ENCODE measurements around the gene RFX8.

The RFX8 gene

DNA sequence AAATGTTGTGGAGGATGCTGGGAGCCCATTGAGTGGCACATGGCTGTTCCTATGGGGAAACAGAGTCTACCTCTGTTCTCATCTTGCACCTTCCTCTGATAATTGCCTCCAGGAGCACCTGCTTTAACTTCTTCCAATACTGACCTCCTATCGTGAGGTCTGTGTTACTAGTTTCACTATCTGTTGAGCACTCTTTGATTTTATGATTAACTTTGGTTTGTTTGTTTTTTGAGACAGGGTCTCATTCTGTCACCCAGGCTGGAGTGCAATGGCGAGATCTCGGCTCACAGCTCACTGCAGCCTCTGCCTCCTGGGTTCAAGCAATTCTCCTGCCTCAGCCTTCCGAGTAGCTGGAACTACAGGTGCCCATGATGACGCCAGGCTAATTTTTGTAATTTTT lies 12.1 kb upstream of the RFX8 start:
- no peaks in the 10 kb centered on the region for H3K4me1 ChIP-seq (ENCODE audit: low read length)
- no peaks in the 10 kb centered on the region for H3K27me3 ChIP-seq (replicated peaks; ENCODE audit: insufficient read depth, low read length)
- no peak for DNase-seq
- H3K36me3 ChIP-seq (replicated peaks; ENCODE audit: insufficient read depth, low read length), result no peaks in the 10 kb centered on the region
- no peaks in the 10 kb centered on the region for H4K20me1 ChIP-seq (ENCODE audit: insufficient read depth, low read length)
- H2AFZ ChIP-seq (ENCODE audit: low read length), result no peak overlapping the region
- no peak overlapping the region for H3K4me2 ChIP-seq (ENCODE audit: low read depth, low read length)
- no peak overlapping the region for H3K4me3 ChIP-seq (ENCODE audit: low read length)
- no peaks in the 10 kb centered on the region for H3K79me2 ChIP-seq (ENCODE audit: low read length)
- no peaks in the 10 kb centered on the region for H3K9me2 ChIP-seq (replicated peaks; ENCODE audit: insufficient read depth, low read length)
- H3F3A ChIP-seq (ENCODE audit: insufficient read depth, low read length), result no peaks in the 10 kb centered on the region
- H3K9ac ChIP-seq (ENCODE audit: low read length), result no peak overlapping the region
- no peaks in the 10 kb centered on the region for H3K9me3 ChIP-seq (replicated peaks; ENCODE audit: insufficient read depth, low read length)
- no peak overlapping the region for H3K27ac ChIP-seq (ENCODE audit: low read length)
- TF ChIP-seq EZH2phosphoT487 (IDR thresholded peaks at IDR 0.05; ENCODE audit: low read length) (no peak), EZH2 (optimal IDR thresholded peaks at IDR 0.05; ENCODE audit: low read depth, low read length) (no peak)
- TF ChIP-seq, protein P1, sequence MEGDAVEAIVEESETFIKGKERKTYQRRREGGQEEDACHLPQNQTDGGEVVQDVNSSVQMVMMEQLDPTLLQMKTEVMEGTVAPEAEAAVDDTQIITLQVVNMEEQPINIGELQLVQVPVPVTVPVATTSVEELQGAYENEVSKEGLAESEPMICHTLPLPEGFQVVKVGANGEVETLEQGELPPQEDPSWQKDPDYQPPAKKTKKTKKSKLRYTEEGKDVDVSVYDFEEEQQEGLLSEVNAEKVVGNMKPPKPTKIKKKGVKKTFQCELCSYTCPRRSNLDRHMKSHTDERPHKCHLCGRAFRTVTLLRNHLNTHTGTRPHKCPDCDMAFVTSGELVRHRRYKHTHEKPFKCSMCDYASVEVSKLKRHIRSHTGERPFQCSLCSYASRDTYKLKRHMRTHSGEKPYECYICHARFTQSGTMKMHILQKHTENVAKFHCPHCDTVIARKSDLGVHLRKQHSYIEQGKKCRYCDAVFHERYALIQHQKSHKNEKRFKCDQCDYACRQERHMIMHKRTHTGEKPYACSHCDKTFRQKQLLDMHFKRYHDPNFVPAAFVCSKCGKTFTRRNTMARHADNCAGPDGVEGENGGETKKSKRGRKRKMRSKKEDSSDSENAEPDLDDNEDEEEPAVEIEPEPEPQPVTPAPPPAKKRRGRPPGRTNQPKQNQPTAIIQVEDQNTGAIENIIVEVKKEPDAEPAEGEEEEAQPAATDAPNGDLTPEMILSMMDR (IDR thresholded peaks at IDR 0.05; ENCODE audit: low read length), result no peak

DNA sequence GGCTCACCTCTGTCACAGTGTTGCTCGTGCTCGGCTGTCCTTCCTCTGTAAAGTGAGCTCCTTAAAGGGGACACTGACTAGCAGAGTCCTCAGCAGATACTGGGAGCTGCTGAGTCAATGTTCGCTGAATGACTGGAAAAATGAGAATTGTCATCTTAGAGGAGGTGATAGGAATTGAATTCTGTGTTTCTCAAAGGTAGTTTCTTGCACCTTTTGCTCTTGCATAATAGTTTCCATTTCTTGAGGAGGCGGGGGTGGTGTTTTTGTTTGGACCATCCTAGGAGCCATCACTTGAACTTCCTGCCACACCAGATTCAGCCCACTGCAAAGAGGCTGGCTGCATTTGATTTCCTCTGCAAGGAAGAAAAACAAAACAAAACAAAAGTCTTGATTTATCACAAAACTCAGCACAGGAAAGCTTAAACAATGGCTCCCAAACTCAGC lies 11.4 kb upstream of the RFX8 start:
- no peaks in the 10 kb centered on the region for H3K9me2 ChIP-seq (replicated peaks; ENCODE audit: insufficient read depth, low read length)
- H3K9me3 ChIP-seq (replicated peaks; ENCODE audit: insufficient read depth, low read length), result no peaks in the 10 kb centered on the region
- no peak overlapping the region for H3K9ac ChIP-seq (ENCODE audit: low read length)
- no peak overlapping the region for H3K27ac ChIP-seq (ENCODE audit: low read length)
- no peaks in the 10 kb centered on the region for H3K27me3 ChIP-seq (replicated peaks; ENCODE audit: insufficient read depth, low read length)
- H3K36me3 ChIP-seq (replicated peaks; ENCODE audit: insufficient read depth, low read length), result no peaks in the 10 kb centered on the region
- H3K79me2 ChIP-seq (ENCODE audit: low read length), result no peaks in the 10 kb centered on the region
- H3K4me3 ChIP-seq (ENCODE audit: low read length), result no peak overlapping the region
- H3K4me2 ChIP-seq (ENCODE audit: low read depth, low read length), result no peak overlapping the region
- H3K4me1 ChIP-seq (ENCODE audit: low read length), result no peaks in the 10 kb centered on the region
- TF ChIP-seq, protein P1 (IDR thresholded peaks at IDR 0.05; ENCODE audit: low read length), result no peak
- no peak for TF ChIP-seq EZH2phosphoT487 (IDR thresholded peaks at IDR 0.05; ENCODE audit: low read length)
- no peak for TF ChIP-seq EZH2 (optimal IDR thresholded peaks at IDR 0.05; ENCODE audit: low read depth, low read length)
- no peaks in the 10 kb centered on the region for H4K20me1 ChIP-seq (ENCODE audit: insufficient read depth, low read length)
- no peak for DNase-seq
- H3F3A ChIP-seq (ENCODE audit: insufficient read depth, low read length), result no peaks in the 10 kb centered on the region
- H2AFZ ChIP-seq (ENCODE audit: low read length), result no peak overlapping the region

DNA sequence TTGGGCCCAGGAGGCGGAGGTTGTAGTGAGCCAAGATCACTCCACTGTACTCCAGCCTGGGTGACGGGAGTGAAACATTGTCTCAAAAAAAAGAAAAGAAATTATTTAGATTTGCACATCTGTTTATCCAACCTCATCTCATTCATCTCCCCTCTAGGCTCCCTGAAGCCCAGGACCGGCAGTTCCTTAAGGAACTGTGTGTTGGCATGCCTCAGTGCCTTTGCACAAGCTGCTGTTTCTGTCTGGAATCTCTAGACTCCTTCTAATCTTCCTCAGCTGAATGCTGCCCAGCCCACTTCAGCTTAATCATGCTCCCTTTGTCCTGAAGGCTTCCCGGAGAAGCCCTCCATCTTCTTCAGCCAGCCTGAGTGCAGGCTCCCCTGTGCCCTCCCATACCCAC lies 10.9 kb upstream of the RFX8 start:
- H4K20me1 ChIP-seq (ENCODE audit: insufficient read depth, low read length), result no peaks in the 10 kb centered on the region
- no peaks in the 10 kb centered on the region for H3F3A ChIP-seq (ENCODE audit: insufficient read depth, low read length)
- H3K27ac ChIP-seq (ENCODE audit: low read length), result no peak overlapping the region
- H3K4me2 ChIP-seq (ENCODE audit: low read depth, low read length), result no peak overlapping the region
- H3K4me3 ChIP-seq (ENCODE audit: low read length), result no peak overlapping the region
- DNase-seq, result no peak
- no peaks in the 10 kb centered on the region for H3K4me1 ChIP-seq (ENCODE audit: low read length)
- no peak overlapping the region for H2AFZ ChIP-seq (ENCODE audit: low read length)
- H3K9me2 ChIP-seq (replicated peaks; ENCODE audit: insufficient read depth, low read length), result no peaks in the 10 kb centered on the region
- no peak overlapping the region for H3K9ac ChIP-seq (ENCODE audit: low read length)
- H3K27me3 ChIP-seq (replicated peaks; ENCODE audit: insufficient read depth, low read length), result no peaks in the 10 kb centered on the region
- no peaks in the 10 kb centered on the region for H3K79me2 ChIP-seq (ENCODE audit: low read length)
- no peaks in the 10 kb centered on the region for H3K9me3 ChIP-seq (replicated peaks; ENCODE audit: insufficient read depth, low read length)
- TF ChIP-seq, protein P1 (IDR thresholded peaks at IDR 0.05; ENCODE audit: low read length), result no peak
- TF ChIP-seq EZH2 (optimal IDR thresholded peaks at IDR 0.05; ENCODE audit: low read depth, low read length), result no peak
- TF ChIP-seq EZH2phosphoT487 (IDR thresholded peaks at IDR 0.05; ENCODE audit: low read length), result no peak
- H3K36me3 ChIP-seq (replicated peaks; ENCODE audit: insufficient read depth, low read length), result no peaks in the 10 kb centered on the region

Measured in MM.1S (cell line).